Measurements from ENCODE around the gene ALK.

Gene ALK

GRCh38 chr2:29482867-29483266 is 438.5 kb downstream of the ALK start:
- no peaks in the 10 kb centered on the region; the same call in 1 of the 2 replicates for H3K9me2 ChIP-seq (replicated peaks; ENCODE audit: insufficient read depth, low read length)
- TF ChIP-seq EZH2phosphoT487 (IDR thresholded peaks at IDR 0.05; ENCODE audit: low read length) = no peak
- TF ChIP-seq CTCF (IDR thresholded peaks at IDR 0.05; ENCODE audit: low read length) = no peak
- no peak for TF ChIP-seq EZH2 (optimal IDR thresholded peaks at IDR 0.05; ENCODE audit: low read depth, low read length)
- H3K27me3 ChIP-seq (replicated peaks; ENCODE audit: insufficient read depth, low read length) = no peaks in the 10 kb centered on the region
- no peaks in the 10 kb centered on the region for H3K9me3 ChIP-seq (replicated peaks; ENCODE audit: insufficient read depth, low read length)
- H3K4me1 ChIP-seq (ENCODE audit: low read length) = no peaks in the 10 kb centered on the region
- no peak overlapping the region for H3K27ac ChIP-seq (ENCODE audit: low read length)
- H2AFZ ChIP-seq (ENCODE audit: low read length) = no peak overlapping the region
- H3K9ac ChIP-seq (ENCODE audit: low read length) = no peak overlapping the region
- H3K4me2 ChIP-seq (ENCODE audit: low read depth, low read length) = no peak overlapping the region
- no peaks in the 10 kb centered on the region for H3F3A ChIP-seq (ENCODE audit: insufficient read depth, low read length)
- no peak for DNase-seq
- no peaks in the 10 kb centered on the region for H3K36me3 ChIP-seq (replicated peaks; ENCODE audit: insufficient read depth, low read length)
- H3K79me2 ChIP-seq (ENCODE audit: low read length) = no peaks in the 10 kb centered on the region
- no peaks in the 10 kb centered on the region for H4K20me1 ChIP-seq (ENCODE audit: insufficient read depth, low read length)
- H3K4me3 ChIP-seq (ENCODE audit: low read length) = no peak overlapping the region

DNA sequence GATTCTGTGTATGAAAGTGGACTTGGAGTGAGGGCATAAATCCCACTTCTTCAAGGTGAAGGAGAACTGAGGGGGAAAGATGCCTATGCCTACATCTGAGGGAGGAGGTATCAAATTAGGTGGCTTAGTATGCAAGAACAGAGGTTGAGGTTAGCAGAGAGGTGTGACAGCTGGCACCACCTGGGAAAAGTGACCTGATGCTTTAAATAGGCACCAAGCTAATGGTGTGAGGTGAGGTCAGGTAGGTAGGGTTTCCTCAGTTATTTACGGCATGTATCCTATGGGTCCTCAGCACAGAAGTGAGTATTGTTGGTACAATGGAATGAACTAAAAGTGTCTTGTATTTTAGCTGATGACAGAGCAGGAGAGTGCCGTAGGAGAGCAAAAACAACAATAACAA is 439.0 kb downstream of the ALK start:
- Histone ChIP-seq H3K9me3 (replicated peaks; ENCODE audit: insufficient read depth, low read length) (no peaks in the 10 kb centered on the region), H4K20me1 (ENCODE audit: insufficient read depth, low read length) (no peaks in the 10 kb centered on the region), H3K27me3 (replicated peaks; ENCODE audit: insufficient read depth, low read length) (no peaks in the 10 kb centered on the region), H3K4me2 (ENCODE audit: low read depth, low read length) (no peak overlapping the region), H2AFZ (ENCODE audit: low read length) (no peak overlapping the region), H3K9ac (ENCODE audit: low read length) (no peak overlapping the region), H3K27ac (ENCODE audit: low read length) (no peak overlapping the region), H3K4me1 (ENCODE audit: low read length) (no peaks in the 10 kb centered on the region), H3F3A (ENCODE audit: insufficient read depth, low read length) (no peaks in the 10 kb centered on the region), H3K4me3 (ENCODE audit: low read length) (no peak overlapping the region), H3K79me2 (ENCODE audit: low read length) (no peaks in the 10 kb centered on the region), H3K36me3 (replicated peaks; ENCODE audit: insufficient read depth, low read length) (no peaks in the 10 kb centered on the region), H3K9me2 (replicated peaks; ENCODE audit: insufficient read depth, low read length) (no peaks in the 10 kb centered on the region; the same call in 1 of the 2 replicates)
- TF ChIP-seq EZH2 (optimal IDR thresholded peaks at IDR 0.05; ENCODE audit: low read depth, low read length) (no peak), EZH2phosphoT487 (IDR thresholded peaks at IDR 0.05; ENCODE audit: low read length) (no peak), CTCF (IDR thresholded peaks at IDR 0.05; ENCODE audit: low read length) (no peak)
- DNase-seq = no peak

DNA sequence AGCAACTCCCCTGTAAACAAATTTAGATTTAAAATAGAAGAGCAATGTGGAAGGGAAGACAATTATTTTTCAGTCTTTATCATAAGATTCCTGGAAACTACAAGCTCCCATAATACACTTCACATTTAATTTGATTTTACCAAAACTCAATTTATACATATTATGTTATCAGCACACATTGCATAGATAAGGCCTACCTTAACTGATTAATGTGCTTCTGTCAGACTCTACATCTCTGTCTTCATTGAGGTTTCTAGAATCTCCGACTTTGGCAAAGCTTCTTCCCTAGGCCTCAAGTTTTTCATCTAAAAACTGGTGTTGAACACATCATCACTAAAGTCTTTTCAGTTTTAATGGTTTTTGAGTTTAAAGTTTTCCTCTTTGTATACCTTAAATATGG is 440.1 kb downstream of the ALK start:
- TF ChIP-seq CTCF (IDR thresholded peaks at IDR 0.05; ENCODE audit: low read length) = no peak
- no peak for TF ChIP-seq EZH2 (optimal IDR thresholded peaks at IDR 0.05; ENCODE audit: low read depth, low read length)
- no peak for TF ChIP-seq EZH2phosphoT487 (IDR thresholded peaks at IDR 0.05; ENCODE audit: low read length)
- Histone ChIP-seq H3K27me3 (replicated peaks; ENCODE audit: insufficient read depth, low read length) (no peaks in the 10 kb centered on the region), H3K79me2 (ENCODE audit: low read length) (no peaks in the 10 kb centered on the region), H3K4me1 (ENCODE audit: low read length) (no peaks in the 10 kb centered on the region), H2AFZ (ENCODE audit: low read length) (no peak overlapping the region), H3K9ac (ENCODE audit: low read length) (no peak overlapping the region), H3K36me3 (replicated peaks; ENCODE audit: insufficient read depth, low read length) (no peaks in the 10 kb centered on the region), H3F3A (ENCODE audit: insufficient read depth, low read length) (no peaks in the 10 kb centered on the region), H3K9me2 (replicated peaks; ENCODE audit: insufficient read depth, low read length) (no peaks in the 10 kb centered on the region; the same call in 1 of the 2 replicates), H4K20me1 (ENCODE audit: insufficient read depth, low read length) (no peaks in the 10 kb centered on the region), H3K4me2 (ENCODE audit: low read depth, low read length) (no peak overlapping the region), H3K4me3 (ENCODE audit: low read length) (no peak overlapping the region), H3K27ac (ENCODE audit: low read length) (no peak overlapping the region), H3K9me3 (replicated peaks; ENCODE audit: insufficient read depth, low read length) (no peaks in the 10 kb centered on the region)
- DNase-seq = no peak
